K562 (cell line): ENCODE data around the gene CT55. TPM values are rescaled to one million over a fixed set of nuclear protein-coding genes. Genes with fewer than 3 reads are reported as not detected.

Experiments used
- ATAC-seq: fragments of 200-7000 bp; cut with Tn5 transposase; 3 replicates; pipeline ENCODE4 v1.9.1; 2020; ENCODE audit warnings: moderate library complexity
- BruUV-seq: library from RNA; stranded (reverse); fragments of 400-500 nt; replicated peaks from 2 replicates; lab custom pipeline; 2021; lab: Mats Ljungman, UMichigan
- CTCF ChIA-PET: fragments of 300-600 bp; formaldehyde crosslinking; extraction: SDS; loops from one replicate; lab custom pipeline; 2021; ENCODE audit warnings: low intra/inter-chr PET ratio; lab: Yijun Ruan, JAX
- POLR2A ChIA-PET: fragments of 300-600, 350-650 bp; sonication (Branson Sonifier 250); formaldehyde crosslinking; extraction: SDS; loops from one replicate; lab custom pipeline; 2021; ENCODE audit warnings: antibody characterized with exemption, inconsistent platforms; lab: Yijun Ruan, JAX
- DNase-seq, 4 experiments: peaks; one replicate each; pipeline versions ENCODE4 v3.0.0 to v3.0.0-alpha.2; 2011 to 2018; ENCODE audit warnings: low spot score in 3 of 4, mixed read lengths in 3 of 4; ENCODE audit errors: extremely low read depth in 1 of 4
- FAIRE-seq: peaks from 2 replicates; lab custom pipeline; 2011; peaks lifted over from hg19 to GRCh38; lab: Jason Lieb, UNC
- H2AFZ ChIP-seq: 2 replicates; pipeline ENCODE4 v1.6.0; 2011; ENCODE audit warnings: low read depth, low read length, control low read depth, inconsistent platforms
- H3K27ac ChIP-seq: fragments of 200-600 bp; 3 replicates; pipeline ENCODE4 v1.8.0; 2011; ENCODE audit warnings: low read depth, mild to moderate bottlenecking, control low read depth, inconsistent platforms, low read length, moderate library complexity, mixed read lengths; ENCODE audit errors: extremely low read depth
- H3K27me3 ChIP-seq, 2 experiments: fragments of 300-600 bp in 1 of 2; 2 replicates in 1 of 2; 3 replicates in 1 of 2; pipeline versions ENCODE4 v1.6.0 to v1.8.0; 2011; ENCODE audit warnings: inconsistent platforms in 2 of 2, low read length in 2 of 2, mild to moderate bottlenecking in 1 of 2, mixed read lengths in 1 of 2, moderate library complexity in 1 of 2; ENCODE audit not compliant: control insufficient read depth in 2 of 2, insufficient read depth in 2 of 2
- H3K36me3 ChIP-seq: fragments of 300-600 bp; 3 replicates; pipeline ENCODE4 v1.8.0; 2011; ENCODE audit warnings: mild to moderate bottlenecking, low read length, inconsistent platforms; ENCODE audit not compliant: control insufficient read depth, insufficient read depth
- H3K4me1 ChIP-seq, 2 experiments: fragments of 200-600 bp in 1 of 2; replicated peaks in 1 of 2; 2 replicates in 1 of 2; 3 replicates in 1 of 2; pipeline versions ENCODE4 v1.5.1 to v1.8.0; 2011; ENCODE audit warnings: inconsistent platforms in 2 of 2, low read length in 2 of 2, mild to moderate bottlenecking in 1 of 2, mixed read lengths in 1 of 2, moderate library complexity in 1 of 2; ENCODE audit not compliant: control insufficient read depth in 2 of 2, insufficient read depth in 2 of 2
- H3K4me2 ChIP-seq: 2 replicates; pipeline ENCODE4 v1.6.1; 2011; ENCODE audit warnings: low read length, control low read depth, inconsistent platforms, mixed read lengths; ENCODE audit not compliant: insufficient read depth
- H3K4me3 ChIP-seq: fragments of 200-600 bp; sonication (generic), shearing (Covaris generic); 2 replicates; pipeline ENCODE4 v1.5.1; 2016; ENCODE audit warnings: control low read depth, inconsistent platforms
- H3K79me2 ChIP-seq: fragments of 200-600 bp; 3 replicates; pipeline ENCODE4 v1.8.0; 2011; ENCODE audit warnings: low read length, inconsistent platforms; ENCODE audit not compliant: control insufficient read depth, insufficient read depth
- H3K9ac ChIP-seq, 2 experiments: 2 replicates each; pipeline versions ENCODE4 v1.6.0 to v1.6.1; 2011; ENCODE audit warnings: low read depth in 2 of 2, low read length in 2 of 2, control low read depth in 1 of 2, inconsistent platforms in 1 of 2, mild to moderate bottlenecking in 1 of 2, mixed read lengths in 1 of 2; ENCODE audit not compliant: insufficient read depth in 1 of 2
- H3K9me1 ChIP-seq: one replicate; pipeline ENCODE4 v1.6.0; 2011; ENCODE audit warnings: inconsistent platforms, mild to moderate bottlenecking, low read length, moderate library complexity; ENCODE audit not compliant: control insufficient read depth, insufficient read depth
- H3K9me3 ChIP-seq: replicated peaks from 2 replicates; pipeline ENCODE4 v1.5.1; 2011; ENCODE audit warnings: low read depth, low read length, inconsistent platforms; ENCODE audit not compliant: control insufficient read depth, insufficient read depth
- H4K20me1 ChIP-seq: replicated peaks from 2 replicates; pipeline ENCODE4 v1.6.1; 2011; ENCODE audit warnings: low read length, inconsistent platforms, mixed read lengths; ENCODE audit not compliant: control insufficient read depth, insufficient read depth
- BACH1 ChIP-seq: fragments of 200-800 bp; sonication (Bioruptor generic); IDR thresholded peaks from 2 replicates; pipeline ENCODE4 v1.6.1; 2016; ENCODE audit warnings: missing genetic modification characterization, missing compliant biosample characterization
- BDP1 ChIP-seq: IDR thresholded peaks from 3 replicates; pipeline ENCODE4 v1.6.1; 2011; ENCODE audit not compliant: insufficient read length, insufficient read depth
- ELF2 ChIP-seq: fragments of 250-450 bp; sonication (Bioruptor Pico); IDR thresholded peaks from 2 replicates; pipeline ENCODE4 v1.5.0; 2021; ENCODE audit warnings: mild to moderate bottlenecking
- FOSL1 ChIP-seq: fragments of 200-800 bp; sonication (Bioruptor generic); conservative IDR thresholded peaks from 2 replicates; pipeline ENCODE4 v1.6.1; 2016; ENCODE audit warnings: missing genetic modification characterization, missing compliant biosample characterization
- KLF1 ChIP-seq: fragments of 450-650 bp; IDR thresholded peaks from 2 replicates; pipeline ENCODE4 v1.6.1; 2016; ENCODE audit warnings: missing genetic modification characterization, missing compliant biosample characterization
- OTX1 ChIP-seq: fragments of 450-650 bp; formaldehyde crosslinking; IDR thresholded peaks from 2 replicates; pipeline ENCODE4 v1.4.0; 2022; ENCODE audit warnings: mild to moderate bottlenecking
- TRIM28 ChIP-seq: fragments of 450-650 bp; IDR thresholded peaks from 2 replicates; pipeline ENCODE4 v1.6.1; 2017
- ZC3H11A ChIP-seq: IDR thresholded peaks from 2 replicates; pipeline ENCODE4 v1.6.1; 2012; ENCODE audit warnings: low read depth, low read length, improper control_type of control experiment
- WGBS: fragments of 100-300 bp; shearing (Covaris generic); methylation state at CpG from one replicate; pipeline ENCODE4 v1.1.6; 2016; ENCODE audit warnings: low coverage, mixed read lengths; ENCODE audit not compliant: insufficient coverage; ENCODE audit errors: missing lambda C conversion rate; 5-methylcytosine and 5-hydroxymethylcytosine counted together
- in situ Hi-C: fragments of 300-500 bp; cut with MboI; formaldehyde crosslinking; loops from 4 replicates; pipeline ENCODE4 v1.15.0; 2018; ENCODE audit warnings: inconsistent platforms, mixed read lengths
- intact Hi-C: fragments of 100-400 bp; cut with micrococcal nuclease; formaldehyde crosslinking; loops from 2 replicates; pipeline ENCODE4 v1.14.2; 2022
- polyA plus RNA-seq, 8 experiments: library from polyadenylated mRNA; depleted of rRNA in 4 of 8; stranded (reverse) in 5 of 8; unstranded in 3 of 8; fragments of >200 nt; fragmentation: Nextera tagmentation in 2 of 8; fragmentation: Illumina TruSeq in 1 of 8; extraction: Ambion mirVana in 2 of 8; extraction: Trizol in 1 of 8; gene quantifications; 2 replicates each; pipeline versions ENCODE4 v1.2.1 to v1.2.3, GENCODE V29; 2011 to 2014; ENCODE audit warnings: inconsistent platforms in 1 of 8, missing spikeins in 1 of 8
- total RNA-seq, 7 experiments: library from RNA; depleted of rRNA in 6 of 7; stranded (reverse); fragments of >200 nt in 6 of 7; fragmentation: Illumina TruSeq in 2 of 7; extraction: Trizol in 2 of 7; gene quantifications; 2 replicates each; pipeline versions ENCODE4 v1.2.1 to v1.2.3, GENCODE V29; 2011 to 2021; ENCODE audit warnings: low replicate concordance in 1 of 7
- TF ChIP-seq, protein P1 (sequence below): fragments of 250-450 bp; sonication (Bioruptor Pico); IDR thresholded peaks from 2 replicates; pipeline ENCODE4 v1.8.0; 2021; ENCODE audit warnings: moderate library complexity, mild to moderate bottlenecking, inconsistent platforms

CT55 gene
- total and polyA plus RNA-seq, 9 of the 15 experiments (the other 6 are each of a cell fraction or from before 2014, with no cell fraction given) = 48.5 to 98.9 (median 73.2) TPM

DNA sequence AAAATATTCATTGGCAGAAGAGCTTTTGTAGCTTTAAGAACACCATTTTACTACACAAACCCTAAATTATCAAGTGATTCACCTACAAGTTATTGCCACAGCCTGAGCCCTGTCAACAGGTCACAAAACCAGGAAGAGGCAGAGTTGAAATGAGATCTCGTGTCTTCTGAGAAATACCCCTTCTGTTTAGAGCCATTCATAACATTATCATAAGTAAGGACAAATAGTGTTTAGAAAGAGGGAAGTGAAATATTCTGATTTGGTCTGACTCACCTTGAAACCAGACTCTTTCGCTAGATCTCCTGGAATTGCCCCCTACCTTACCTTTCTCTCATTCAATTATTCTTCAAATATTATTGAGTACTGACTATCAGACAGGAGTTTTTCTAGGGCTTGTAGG, 56.8 kb downstream of the CT55 start:
- Histone ChIP-seq H3K4me3 (no peak overlapping the region), H3K9ac (no peak overlapping the region), H3K79me2 (no peaks in the 10 kb centered on the region), H3K4me2 (no peak overlapping the region), H2AFZ (no peak overlapping the region), H3K27me3 (no peaks in the 10 kb centered on the region), H3K36me3 (no peaks in the 10 kb centered on the region), H4K20me1 (no peaks in the 10 kb centered on the region), H3K27ac (no peak overlapping the region), H3K9me1 (no peaks in the 10 kb centered on the region), H3K9me3 (no peaks in the 10 kb centered on the region), H3K4me1 (no peaks in the 10 kb centered on the region)
- ATAC-seq = no peak
- TF ChIP-seq OTX1 (CRISPR knock-in tag) = no peak
- no peak for TF ChIP-seq FOSL1 (tag)
- TF ChIP-seq ZC3H11A = no peak
- TF ChIP-seq ELF2 = no peak
- TF ChIP-seq KLF1 (tag) = no peak
- no peak for TF ChIP-seq BDP1
- TF ChIP-seq, protein P1, sequence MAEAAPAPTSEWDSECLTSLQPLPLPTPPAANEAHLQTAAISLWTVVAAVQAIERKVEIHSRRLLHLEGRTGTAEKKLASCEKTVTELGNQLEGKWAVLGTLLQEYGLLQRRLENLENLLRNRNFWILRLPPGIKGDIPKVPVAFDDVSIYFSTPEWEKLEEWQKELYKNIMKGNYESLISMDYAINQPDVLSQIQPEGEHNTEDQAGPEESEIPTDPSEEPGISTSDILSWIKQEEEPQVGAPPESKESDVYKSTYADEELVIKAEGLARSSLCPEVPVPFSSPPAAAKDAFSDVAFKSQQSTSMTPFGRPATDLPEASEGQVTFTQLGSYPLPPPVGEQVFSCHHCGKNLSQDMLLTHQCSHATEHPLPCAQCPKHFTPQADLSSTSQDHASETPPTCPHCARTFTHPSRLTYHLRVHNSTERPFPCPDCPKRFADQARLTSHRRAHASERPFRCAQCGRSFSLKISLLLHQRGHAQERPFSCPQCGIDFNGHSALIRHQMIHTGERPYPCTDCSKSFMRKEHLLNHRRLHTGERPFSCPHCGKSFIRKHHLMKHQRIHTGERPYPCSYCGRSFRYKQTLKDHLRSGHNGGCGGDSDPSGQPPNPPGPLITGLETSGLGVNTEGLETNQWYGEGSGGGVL (CRISPR knock-in tag) = no peak
- no peak for TF ChIP-seq TRIM28
- TF ChIP-seq BACH1 (tag) = no peak
- 0% methylated on average over 2 of the region's 2 CpGs for WGBS
- intact Hi-C loops = no loop called here
- ChIA-PET CTCF (no interaction called here), POLR2A (interaction anchor here (0.6 kb wide), 1 partner anchor 1217 kb away, joined by 3 read pairs; no protein-coding TSS in a partner anchor)
- DNase-seq = no peak
- no TSS peak for BruUV-seq
- no peak for FAIRE-seq
- in situ Hi-C loops = loop anchor here (25.0 kb wide), 1 partner anchor 98 kb away; no protein-coding TSS in a partner anchor
